ENCODE measurements around the gene SOS2.
"Not testable (repeated sequence)": the region's sequence is repeated elsewhere in the genome, so short reads cannot be mapped to it uniquely, and the experiment has no call there.

The SOS2 gene

DNA sequence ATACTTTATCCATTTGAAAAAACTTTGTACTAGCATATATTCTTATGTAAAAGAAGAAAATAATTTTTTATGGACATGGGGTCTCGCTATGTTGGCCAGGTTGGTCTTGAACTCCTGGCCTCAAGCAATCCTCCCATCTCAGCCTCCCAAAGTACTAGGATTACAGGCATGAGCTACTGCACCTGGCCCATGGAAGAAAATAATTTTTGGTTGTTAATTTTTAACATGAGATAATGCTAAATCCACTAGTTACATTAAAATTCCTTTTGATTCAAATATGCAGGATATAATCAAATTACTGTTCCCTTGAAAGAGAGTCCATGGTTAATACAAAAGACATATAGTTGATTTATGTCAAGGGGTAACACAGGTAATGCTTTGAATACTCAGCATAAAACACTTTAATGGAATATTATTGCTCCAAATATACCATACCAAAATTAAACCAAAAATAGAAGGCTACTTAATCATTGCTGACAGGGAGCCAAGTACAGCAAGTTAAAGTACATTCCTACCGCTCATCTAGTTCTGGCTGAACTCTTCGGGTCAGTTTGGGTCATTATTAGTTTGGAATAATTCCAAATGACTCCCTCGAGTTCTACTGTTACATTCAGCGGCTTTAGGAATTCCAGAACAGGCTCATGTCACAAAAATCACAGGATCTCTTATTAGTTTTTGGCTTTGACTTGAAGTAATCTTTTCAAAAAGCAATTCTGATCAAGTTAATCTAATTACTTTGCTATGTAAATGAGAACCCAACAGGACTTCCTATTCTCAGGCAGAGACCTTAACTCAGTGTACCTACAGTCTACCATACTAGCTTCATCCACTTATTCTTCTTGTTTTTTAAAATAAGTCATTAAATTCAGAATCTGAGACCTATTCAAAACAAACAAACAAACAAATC, 6.1 kb downstream of the SOS2 start:
- no peak for DNase-seq

- DNase-seq = no peak
Measured at GRCh38 chr14:50222055-50222613, 9.2 kb downstream of the SOS2 start.

DNA sequence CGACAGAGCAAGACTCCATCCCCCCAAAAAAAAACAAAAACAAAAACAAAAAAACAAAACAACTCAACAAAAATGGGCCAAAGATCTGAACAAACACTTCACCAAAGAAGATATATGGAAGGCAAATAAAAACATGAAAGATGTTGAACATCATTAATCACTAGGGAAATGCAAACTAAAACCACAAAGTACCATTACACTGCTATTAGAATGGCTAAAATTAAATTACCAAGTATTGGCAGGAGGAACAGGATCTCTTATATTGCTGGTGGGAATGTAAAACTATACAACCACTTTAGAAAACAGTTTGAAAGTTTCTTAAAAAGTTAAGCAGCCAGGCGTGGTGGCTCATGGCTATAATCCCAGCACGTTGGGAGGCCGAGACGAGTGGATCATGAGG, 12.9 kb downstream of the SOS2 start:
- no peak for DNase-seq

DNA sequence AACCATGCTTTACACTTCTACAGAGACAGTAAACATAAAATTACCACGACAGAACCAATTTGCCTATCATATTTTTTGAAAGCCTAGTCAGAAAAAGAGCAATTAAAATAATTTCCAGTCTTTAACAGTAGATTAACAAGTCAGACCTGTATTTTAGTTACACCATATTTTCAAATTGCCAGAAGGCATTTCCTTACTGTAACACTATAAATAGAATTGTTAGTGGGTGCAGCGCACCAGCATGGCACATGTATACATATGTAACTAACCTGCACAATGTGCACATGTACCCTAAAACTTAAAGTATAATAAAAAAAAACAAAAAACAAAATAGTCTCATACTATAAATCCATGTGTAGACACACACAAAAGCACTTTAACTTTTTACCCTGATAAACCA, 16.0 kb downstream of the SOS2 start:
- no peak for DNase-seq

DNA sequence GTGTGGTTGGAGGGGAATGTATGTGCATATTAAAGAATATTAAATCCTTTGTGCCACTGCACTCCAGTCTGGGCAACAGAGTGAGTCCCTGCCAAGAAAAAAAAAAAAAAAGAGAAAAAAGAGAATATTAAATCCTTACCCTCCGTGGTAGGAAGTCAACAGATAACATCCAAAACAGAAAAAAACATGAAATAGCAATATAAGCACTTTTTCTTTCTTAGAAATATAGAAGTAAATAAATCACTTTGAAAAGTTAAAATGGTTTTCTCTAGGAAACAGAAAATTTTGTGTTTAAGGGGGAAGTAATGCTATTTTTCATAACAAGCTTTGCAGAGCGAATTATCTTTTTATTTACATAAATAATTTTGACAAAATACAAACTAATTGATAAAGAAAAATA, 17.6 kb downstream of the SOS2 start:
- no peak for DNase-seq

GRCh38 chr14:50212726-50213125, 18.7 kb downstream of the SOS2 start:
- DNase-seq = peak; percentile 57

DNA sequence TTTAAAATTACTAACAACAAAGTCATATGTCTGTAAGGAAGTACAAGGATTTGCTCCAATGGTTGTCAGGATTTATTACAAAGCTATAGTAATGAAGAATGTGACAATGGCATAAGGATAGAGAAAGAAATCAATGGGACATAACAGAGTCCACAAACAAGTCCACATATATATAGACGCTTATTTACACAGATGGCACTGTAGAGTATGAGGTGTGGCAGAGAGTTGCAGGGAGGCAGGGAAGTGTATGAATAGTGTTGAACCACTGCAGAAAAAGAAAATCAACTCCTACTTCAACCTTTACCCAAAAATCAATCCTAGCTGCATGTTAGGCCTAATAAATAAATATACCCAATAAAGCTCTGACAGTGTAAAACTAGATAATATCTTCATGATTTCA, 21.3 kb downstream of the SOS2 start:
- DNase-seq = no peak

GRCh38 chr14:50198499-50198898, 32.9 kb downstream of the SOS2 start:
- DNase-seq = no peak

DNA sequence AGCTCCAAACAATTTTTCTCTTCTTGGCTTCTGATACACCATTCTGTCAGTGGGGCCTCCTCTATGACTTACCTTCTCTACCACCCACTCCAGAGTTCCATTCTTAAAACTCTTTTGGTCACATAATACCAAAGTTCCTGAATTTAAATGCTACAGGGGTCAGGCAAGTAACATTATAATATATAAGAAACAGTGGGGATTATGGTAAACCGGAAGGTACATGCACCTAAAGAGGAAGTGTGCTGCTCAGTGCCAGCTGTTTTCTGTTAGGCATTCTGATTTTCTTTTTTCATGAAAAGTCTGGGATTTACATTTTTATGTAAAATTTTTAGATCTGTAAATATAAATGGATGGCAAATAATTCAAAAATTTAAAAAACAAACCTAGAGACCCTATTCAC, 39.9 kb downstream of the SOS2 start:
- no peak for DNase-seq

GRCh38 chr14:50186107-50186506, 45.3 kb downstream of the SOS2 start:
- DNase-seq = no peak

DNA sequence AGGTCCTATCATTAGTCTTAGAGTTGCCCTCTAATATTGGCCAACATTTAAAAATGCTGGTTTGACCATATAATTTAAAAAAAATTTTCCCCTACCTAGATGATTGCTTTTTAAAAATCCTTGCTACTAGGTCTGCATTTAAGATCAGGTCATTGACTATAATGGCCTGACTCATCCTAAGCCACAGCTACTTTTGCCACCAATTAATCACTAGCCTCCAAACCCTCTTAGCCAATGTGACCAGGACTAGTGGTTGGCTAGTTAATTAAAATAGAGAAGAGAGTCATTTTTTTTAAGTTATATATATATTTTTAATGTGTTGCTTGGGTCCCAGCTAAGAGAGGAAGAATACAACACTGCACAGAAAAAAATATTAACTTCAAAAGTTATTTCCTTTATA, 57.5 kb downstream of the SOS2 start:
- no peak for DNase-seq

GRCh38 chr14:50171895-50172294, 59.5 kb downstream of the SOS2 start:
- DNase-seq = no peak

GRCh38 chr14:50167381-50167780, 64.0 kb downstream of the SOS2 start:
- not testable (repeated sequence) for DNase-seq

GRCh38 chr14:50156111-50156510, 75.3 kb downstream of the SOS2 start:
- no peak for DNase-seq

DNA sequence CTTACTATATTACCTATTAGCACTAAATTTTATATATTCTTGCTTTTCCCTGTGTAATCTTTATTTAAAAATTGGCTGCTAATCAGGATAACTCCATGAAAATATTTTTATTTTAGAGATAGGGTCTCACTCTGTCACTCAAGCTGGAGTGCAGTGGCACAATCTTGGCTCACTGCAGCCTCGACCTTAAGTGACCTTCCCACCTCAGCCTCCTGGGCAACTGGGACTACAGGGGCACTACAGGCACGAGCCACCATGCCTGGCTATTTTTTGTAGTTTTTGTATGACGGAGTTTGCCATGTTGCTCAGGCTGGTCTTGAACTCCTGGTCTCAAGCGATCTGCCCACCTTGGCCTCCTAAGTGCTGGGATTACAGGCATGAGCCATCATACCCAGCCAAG, 82.6 kb downstream of the SOS2 start:
- DNase-seq = no peak

GRCh38 chr14:50139192-50139591, 92.2 kb downstream of the SOS2 start:
- no peak for DNase-seq

DNA sequence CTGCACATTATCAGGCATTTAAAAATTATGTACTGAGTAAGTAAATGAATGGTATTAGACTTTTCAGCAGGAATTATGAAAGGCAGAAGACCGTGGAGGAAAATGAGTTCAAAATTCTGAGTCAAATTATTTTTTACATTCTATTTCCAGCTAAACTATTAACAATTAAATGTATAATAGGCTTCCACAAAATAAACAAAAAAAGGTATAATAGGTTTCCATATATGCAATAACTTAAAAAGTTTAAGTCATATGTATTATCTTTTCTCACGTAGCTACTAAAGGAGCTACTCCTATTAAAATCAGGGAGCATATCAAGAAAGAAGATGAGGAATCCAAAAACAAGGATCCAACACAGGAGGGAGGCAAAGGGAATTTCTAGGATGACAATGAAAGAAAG, 103.6 kb downstream of the SOS2 start:
- DNase-seq = no peak

DNA sequence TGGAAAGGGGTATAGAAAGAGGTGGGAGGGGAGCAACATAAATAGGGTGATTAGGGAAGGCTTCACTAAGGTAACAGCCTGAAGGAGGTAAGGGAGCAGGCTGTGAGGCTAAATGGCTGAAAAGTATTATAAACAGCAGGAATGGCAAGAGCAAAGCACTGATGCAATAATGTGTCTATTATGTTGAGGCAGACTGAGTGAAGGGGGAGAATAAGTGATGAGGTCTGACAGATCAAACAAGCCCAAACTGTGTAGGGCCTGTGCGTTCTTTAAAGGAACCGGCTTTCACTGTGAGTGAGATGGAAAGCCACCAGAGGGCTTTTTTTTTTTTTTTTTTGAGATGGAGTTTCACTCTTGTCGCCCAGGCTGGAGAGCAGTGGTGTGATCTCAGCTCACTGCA, 108.3 kb downstream of the SOS2 start:
- DNase-seq = no peak

DNA sequence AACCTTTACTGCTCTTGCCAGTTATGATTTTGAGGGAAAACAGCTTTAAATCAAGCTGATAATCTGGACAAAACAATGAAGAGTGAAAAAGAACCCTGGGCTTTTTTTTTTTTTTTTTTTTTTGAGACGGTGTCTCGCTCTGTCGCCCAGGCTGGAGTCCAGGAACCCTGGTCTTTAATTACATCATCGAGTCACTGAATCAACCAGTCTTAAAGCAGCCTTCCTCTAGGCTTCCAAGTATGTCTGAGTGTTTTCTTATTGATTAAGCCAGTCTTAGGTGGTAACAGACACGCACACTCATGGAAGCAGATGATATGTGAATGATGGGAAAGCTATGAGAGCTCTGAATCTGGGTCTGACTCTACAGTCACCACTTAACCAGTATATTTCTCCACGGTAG, 109.1 kb downstream of the SOS2 start:
- no peak for DNase-seq

- no peak for DNase-seq
Measured at GRCh38 chr14:50121486-50121885, 109.9 kb downstream of the SOS2 start.

GRCh38 chr14:50117456-50117855, 113.9 kb downstream of the SOS2 start:
- DNase-seq = no peak

DNA sequence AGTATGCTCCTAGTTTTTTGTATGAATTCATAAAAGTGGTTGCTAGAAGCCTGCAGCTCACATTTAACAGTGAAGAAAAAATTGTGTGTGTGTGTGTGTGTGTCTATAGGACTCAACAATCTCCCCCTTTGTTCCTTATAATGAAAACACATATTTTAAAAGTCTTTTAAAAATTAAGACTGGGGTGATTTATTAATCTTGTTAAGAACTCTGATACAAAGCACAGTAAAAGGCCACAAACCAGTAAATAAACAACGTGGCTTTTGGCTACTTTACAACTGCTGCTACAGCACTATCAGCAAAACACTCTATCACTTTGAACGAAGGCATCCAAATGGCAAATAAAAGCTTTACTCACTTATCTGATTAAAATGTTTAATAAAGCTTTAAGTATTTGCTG, 114.4 kb downstream of the SOS2 start:
- peak; percentile 22 for DNase-seq

DNA sequence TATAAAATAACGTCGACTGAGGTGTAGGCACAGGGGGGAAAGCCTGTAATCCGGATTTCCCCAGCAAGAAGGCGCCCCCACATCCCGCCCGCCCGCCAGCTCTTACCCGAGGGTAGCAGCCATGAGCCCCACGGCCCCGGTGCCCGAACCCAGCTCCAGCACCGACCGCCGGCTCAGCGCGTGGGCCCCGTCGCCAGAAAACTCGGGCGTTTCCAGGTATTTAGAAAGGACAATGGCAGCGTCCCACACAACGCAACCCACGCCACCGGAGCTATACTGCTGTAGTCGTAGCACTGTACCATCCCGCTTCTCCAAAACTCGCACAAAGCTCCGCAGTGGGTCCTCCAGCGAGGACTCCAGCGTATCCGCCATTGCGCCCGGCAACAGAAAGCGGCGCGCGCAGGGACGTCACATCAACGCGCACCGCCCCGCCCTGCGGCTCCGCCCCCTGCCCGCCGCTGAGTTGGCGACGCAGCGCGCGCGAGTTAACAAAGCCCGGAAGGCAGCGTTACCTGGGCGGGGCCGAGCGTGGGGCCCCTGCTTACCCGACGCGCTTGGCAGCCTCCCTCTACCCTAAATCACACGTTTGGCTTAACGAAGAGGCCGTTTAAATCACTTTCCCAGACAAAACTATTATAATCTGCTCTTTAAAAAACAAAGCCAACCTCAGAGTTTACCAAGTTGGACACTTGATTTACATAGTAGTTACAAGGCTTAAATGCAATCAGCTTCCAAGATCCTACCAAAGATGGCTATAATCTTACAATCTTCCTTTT, 115.0 kb downstream of the SOS2 start, which contains the start of gene VCPKMT:
TSS of gene VCPKMT (minus strand) at position 392 of the 776 bp plus-strand sequence. CDS start at position 372, 20 bp downstream.
- peak; percentile 97 for DNase-seq

Measured in hematopoietic multipotent progenitor cell treated with erythropoietin and hydrocortisone succinate and interleukin-3 and kit ligand, for 6 days (in vitro differentiated cells).